ENCODE measurements around the gene ASB13. TPM values are rescaled to one million over a fixed set of nuclear protein-coding genes. Genes with fewer than 3 reads are reported as not detected.
"Not testable (repeated sequence)": the region's sequence is repeated elsewhere in the genome, so short reads cannot be mapped to it uniquely, and the experiment has no call there.

Gene ASB13
- total RNA-seq, 1 experiment from 2014 or later = 18.3 TPM

DNA sequence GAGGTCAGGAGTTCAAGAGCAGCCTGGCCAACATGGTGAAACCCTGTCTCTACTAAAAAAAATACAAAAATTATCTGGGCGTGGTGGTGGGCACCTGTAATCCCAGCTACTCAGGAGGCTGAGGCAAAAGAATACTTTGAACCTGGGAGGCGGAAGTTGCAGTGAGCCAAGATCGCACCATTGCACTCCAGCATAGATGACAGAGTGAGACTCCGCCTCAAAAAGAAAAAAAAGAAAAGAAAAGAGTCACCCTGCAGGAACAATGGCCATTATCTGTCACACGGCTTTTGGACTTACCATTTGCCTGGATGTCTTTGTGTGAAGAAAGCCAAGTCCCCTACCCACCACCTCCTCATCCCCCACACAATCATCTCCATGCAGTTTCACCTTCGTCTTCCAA is 73.0 kb downstream of the ASB13 start:
- DNase-seq (ENCODE audit: extremely low read depth, low read depth) = not testable (repeated sequence)

- DNase-seq (ENCODE audit: extremely low read depth, low read depth) = no peak
Measured at GRCh38 chr10:5592070-5592469, 74.3 kb downstream of the ASB13 start.

DNA sequence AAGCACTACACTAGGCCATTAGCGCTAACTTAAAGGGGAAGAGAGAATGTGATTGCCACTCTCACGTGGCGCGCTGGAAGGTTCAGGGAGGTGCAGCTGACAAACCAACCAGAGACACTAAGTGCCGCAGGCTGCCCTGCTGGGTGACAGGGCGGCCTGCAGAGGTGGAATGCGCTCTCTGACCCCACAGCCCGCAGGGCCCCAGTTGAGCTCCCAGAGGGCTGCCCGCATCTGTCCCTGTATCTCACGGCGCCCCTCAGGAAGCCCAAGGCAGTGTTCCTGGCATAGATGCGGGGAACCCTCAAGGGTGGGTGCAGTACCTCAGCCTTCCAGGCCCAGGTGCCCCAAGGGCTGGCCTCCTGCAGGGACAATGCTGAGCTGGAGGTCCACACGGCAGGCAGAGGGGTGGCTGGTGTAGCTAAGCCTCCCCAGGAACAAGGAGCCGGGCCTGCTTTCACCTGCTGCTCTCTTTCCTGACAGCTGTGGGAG is 75.0 kb downstream of the ASB13 start:
- no peak for DNase-seq (ENCODE audit: extremely low read depth, low read depth)

- DNase-seq (ENCODE audit: extremely low read depth, low read depth) = no peak
Measured at GRCh38 chr10:5590816-5591215, 75.6 kb downstream of the ASB13 start.

- DNase-seq (ENCODE audit: extremely low read depth, low read depth) = no peak
Measured at GRCh38 chr10:5589661-5590511, 76.5 kb downstream of the ASB13 start.

DNA sequence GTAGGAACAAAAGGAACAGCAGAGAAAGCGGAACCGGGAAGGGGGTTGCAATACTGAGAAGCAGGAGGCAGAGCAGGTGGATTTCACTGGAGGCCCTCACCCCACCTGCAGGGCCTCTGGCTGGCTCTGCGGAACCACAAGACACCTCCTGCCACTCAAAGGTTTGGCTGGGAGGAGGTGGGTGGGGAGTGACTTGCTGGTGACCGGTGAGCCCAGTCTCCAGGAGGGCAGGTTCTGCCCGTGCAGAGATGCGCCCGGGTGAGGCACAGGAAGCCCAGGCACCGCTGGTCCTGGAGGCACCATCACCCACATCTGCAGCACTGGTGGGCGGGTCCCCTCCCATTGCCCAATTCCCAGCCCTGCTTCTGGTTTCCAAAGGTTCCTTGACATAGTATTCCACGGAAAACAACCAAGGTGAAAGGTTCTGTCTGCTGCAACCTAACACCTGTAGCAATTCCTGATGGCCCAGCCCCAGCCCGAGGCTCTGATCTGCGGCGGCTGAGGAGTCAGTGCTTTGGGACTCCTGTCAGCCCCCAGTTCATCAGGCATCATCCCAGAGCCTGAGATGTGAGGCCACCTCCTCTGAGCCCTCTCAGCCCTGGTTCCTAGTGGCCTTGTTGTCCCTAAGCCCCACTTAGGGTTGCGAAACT is 77.3 kb downstream of the ASB13 start:
- DNase-seq (ENCODE audit: extremely low read depth, low read depth) = no peak

Small RNA genes lying within 50 kb of the gene (small RNA-seq; reads per million reads assigned to genes)
- gene AL365356.2 = 0 reads per million in 2 experiments
- gene RN7SL445P = 0 reads per million in 2 experiments

Other genes with a start within 250 kb of the ASB13 start
- not detected in 2 replicates for gene CALML5, start 167.0 kb downstream of the ASB13 start, total RNA-seq (2014; rRNA removed; shearing (Covaris generic))
- not detected in 2 replicates for gene CALML3, start 141.6 kb downstream of the ASB13 start, total RNA-seq (2014; rRNA removed; shearing (Covaris generic))
- gene TASOR2, start 18.2 kb upstream of the ASB13 start, total RNA-seq (2014; rRNA removed; shearing (Covaris generic)) = 69.7 and 86.6 TPM in 2 replicates
- gene GDI2, start 146.8 kb upstream of the ASB13 start, total RNA-seq (2014; rRNA removed; shearing (Covaris generic)) = 250 and 279 TPM in 2 replicates
- gene ANKRD16, start 223.3 kb upstream of the ASB13 start, total RNA-seq (2014; rRNA removed; shearing (Covaris generic)) = 5.5 and 5.8 TPM in 2 replicates
- 30.8 and 37.9 TPM in 2 replicates for gene FBH1, start 223.6 kb upstream of the ASB13 start, total RNA-seq (2014; rRNA removed; shearing (Covaris generic))

All from NCI-H460 (cell line).